COLO668 (cell line): ENCODE results near the gene KDM6B.

ENCODE experiments used
- DNase-seq: peaks from one replicate; lab custom pipeline; 2025; ENCODE audit not compliant: unreplicated experiment; lab: John Stamatoyannopoulos, UW

Gene KDM6B

GRCh38 chr17:7839190-7839875 is 5.3 kb downstream of the KDM6B start:
- no peak for DNase-seq

DNA sequence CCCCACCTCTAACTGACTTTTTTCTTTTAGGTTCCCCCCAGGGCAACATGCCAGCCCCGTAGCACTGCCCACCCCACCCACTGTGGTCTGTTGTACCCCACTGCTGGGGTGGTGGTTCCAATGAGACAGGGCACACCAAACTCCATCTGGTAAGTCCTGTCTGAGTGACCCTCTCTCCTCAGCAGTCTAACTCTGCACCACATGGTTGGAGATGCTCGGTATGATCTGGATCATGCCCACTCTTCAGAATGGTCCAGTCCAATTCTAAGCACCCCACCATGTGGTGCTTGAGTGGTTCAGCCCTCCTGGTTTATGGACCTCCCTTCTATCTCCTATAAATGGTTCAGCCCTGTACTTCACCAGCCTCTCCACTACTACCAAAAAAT is 5.9 kb downstream of the KDM6B start:
- no peak for DNase-seq

DNA sequence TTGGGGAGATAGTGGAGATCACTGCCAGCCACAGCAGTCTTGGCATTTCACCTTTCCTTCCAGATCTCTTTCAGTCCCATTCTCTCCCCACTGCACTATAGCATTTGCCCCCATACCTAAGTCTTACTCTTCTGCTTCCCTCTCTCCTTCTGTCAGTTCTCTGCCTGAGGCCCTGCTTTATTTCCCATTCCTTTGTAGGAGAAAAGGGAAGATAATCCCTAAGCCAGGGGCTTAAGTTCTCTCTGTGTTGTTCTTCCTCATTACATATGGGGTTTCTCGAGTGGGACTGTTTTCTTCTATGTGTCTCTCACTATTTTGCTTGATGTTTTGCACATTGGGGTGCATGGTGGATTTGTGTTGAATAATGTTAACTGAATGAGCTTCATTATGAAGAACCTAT is 6.4 kb downstream of the KDM6B start:
- DNase-seq, result no peak

DNA sequence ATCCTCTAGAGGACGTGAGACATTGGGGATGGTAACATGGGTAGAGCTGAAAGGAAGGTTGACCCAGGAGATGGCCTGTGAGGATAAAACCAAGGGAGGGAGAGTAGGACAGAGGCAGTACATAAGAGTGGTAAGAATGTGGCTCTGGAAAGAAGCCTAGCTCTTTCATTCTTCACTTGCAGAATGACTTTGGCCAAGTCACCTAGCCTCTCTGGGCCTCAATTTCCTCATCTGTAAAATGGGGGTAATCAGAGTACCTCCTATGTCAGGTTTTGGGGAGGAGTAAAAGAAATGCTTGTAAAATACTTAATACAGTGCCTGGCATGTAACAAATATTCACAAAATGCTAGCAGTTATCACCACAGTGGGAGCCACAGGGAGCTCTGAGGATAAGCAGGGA is 6.9 kb downstream of the KDM6B start:
- no peak for DNase-seq

DNA sequence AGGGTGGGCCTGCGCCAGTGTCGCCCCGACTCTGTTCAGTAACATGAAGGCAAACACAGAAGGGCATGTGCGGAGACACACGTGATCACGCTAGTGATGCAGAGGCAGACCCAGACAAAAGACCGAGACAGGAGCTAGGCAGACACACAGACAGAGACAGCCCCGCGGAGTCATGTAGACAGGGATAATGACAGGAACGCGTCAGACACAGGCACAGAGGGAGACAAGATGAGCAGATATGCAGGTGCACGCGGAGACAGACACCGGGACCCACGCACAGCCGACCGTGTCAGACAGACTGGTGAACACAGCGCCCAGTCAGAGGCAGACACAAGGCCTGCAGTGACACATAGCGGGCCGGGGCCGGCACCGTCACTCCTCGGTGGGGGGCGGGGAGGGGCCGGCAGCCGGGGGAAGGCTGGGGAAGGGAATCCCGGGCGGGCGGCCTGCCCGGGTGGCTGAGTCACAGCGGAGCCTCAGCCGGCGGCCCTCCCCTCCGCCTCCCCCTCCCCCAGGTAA is 7.4 kb downstream of the KDM6B start:
- DNase-seq, result peak; percentile 73

- DNase-seq, result peak; percentile 84
Measured at GRCh38 chr17:7841915-7842379, 7.9 kb downstream of the KDM6B start.

- DNase-seq, result peak; percentile 75
Measured at GRCh38 chr17:7842380-7843256, 8.6 kb downstream of the KDM6B start.

- DNase-seq, result no peak
Measured at GRCh38 chr17:7843257-7843535, 9.2 kb downstream of the KDM6B start.

DNA sequence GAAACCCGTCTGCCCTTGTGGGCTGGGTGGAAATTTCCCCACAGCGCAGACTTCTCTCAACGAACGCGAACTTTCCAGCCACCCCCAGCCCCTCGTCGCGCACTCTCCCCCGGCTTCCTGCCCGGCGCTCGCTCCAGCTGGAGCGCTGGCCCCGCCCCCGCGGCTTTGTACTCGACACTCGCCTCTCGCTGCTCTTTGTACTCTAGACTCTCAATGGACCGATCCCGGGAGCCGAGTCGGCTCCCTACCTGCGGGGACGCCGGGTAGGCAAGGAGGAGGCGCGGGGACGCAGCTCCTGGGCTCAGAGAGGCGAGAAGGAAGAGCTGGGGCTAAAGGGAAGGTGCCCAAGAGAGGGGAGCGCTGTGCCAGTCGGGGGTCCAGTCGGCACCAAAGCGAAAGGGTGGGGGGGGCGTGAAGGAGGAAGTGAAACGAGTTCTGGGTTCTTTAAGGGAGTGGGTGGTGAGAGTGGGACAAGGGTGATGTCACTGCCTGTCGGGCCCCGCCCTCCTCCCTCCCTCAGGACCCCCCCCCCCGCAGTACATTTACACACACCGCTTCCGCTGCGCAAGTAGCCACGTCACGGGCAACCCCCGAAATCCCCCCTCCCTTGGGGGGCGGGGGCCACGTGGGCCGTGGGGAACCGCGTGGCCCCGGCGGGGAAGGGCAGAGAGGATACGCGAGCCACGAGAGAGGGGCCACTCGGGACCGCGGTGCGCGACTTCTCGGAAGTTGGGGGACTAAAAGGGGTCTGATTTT is 9.7 kb downstream of the KDM6B start:
- DNase-seq, result peak; percentile 87

- DNase-seq, result peak; percentile 81
Measured at GRCh38 chr17:7844292-7845154, 10.5 kb downstream of the KDM6B start.

GRCh38 chr17:7845359-7846062 is 11.5 kb downstream of the KDM6B start:
- no peak for DNase-seq

GRCh38 chr17:7846063-7846735 is 12.2 kb downstream of the KDM6B start:
- DNase-seq, result no peak

- DNase-seq, result no peak
Measured at GRCh38 chr17:7846765-7847661, 13.0 kb downstream of the KDM6B start.

GRCh38 chr17:7848131-7848579 is 14.1 kb downstream of the KDM6B start:
- DNase-seq, result no peak

GRCh38 chr17:7848739-7849129 is 14.7 kb downstream of the KDM6B start:
- no peak for DNase-seq

GRCh38 chr17:7849130-7849750 is 15.2 kb downstream of the KDM6B start:
- no peak for DNase-seq

DNA sequence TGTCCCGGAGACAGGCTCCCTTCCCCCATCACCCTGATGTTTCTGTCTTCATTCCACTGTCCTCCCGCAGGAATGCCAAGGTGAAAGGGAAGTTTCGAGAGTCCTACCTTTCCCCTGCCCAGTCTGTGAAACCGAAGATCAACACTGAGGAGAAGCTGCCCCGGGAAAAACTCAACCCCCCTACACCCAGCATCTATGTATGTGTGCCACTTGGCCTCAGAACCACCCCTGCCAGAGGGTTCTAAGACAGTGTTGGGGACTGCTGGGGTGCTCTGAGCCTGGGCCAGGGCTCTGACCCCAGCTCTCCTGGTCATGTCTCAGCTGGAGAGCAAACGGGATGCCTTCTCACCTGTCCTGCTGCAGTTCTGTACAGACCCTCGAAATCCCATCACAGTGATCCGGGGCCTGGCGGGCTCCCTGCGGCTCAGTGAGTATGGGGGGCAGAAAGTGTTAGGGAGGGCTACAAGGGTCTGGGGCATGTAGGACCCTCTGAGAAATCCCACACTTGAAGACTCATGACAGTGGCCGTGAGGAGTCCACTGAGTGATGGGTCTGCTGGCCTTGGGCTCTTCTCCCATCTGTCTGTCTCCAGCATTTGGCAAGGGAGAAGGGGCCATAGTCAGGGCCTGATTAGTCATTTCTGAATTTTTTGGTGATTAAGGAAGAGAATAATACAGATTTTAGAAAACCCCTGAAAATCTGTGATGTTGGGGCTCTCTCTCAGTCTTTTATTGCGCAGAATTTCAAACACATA is 15.9 kb downstream of the KDM6B start:
- DNase-seq, result no peak
